Ishikawa (cell line): ENCODE results near the gene FAM3C.

Experiments used
- CEBPB ChIP-seq: IDR thresholded peaks from 2 replicates; pipeline ENCODE4 v1.6.1; 2012
- CREB1 ChIP-seq: IDR thresholded peaks from 2 replicates; pipeline ENCODE4 v1.6.1; 2012; ENCODE audit warnings: low read depth
- EGR1 ChIP-seq: IDR thresholded peaks from 2 replicates; pipeline ENCODE4 v1.6.1; 2012
- EP300 ChIP-seq: IDR thresholded peaks from 2 replicates; pipeline ENCODE4 v1.6.1; 2012; ENCODE audit warnings: borderline replicate concordance
- RAD21 ChIP-seq: IDR thresholded peaks from 2 replicates; pipeline ENCODE4 v1.6.1; 2012; ENCODE audit warnings: low read depth
- TAF1 ChIP-seq: IDR thresholded peaks from 2 replicates; pipeline ENCODE4 v1.6.1; 2012; ENCODE audit warnings: low read depth, mild to moderate bottlenecking
- TEAD4 ChIP-seq: IDR thresholded peaks from 2 replicates; pipeline ENCODE4 v1.6.1; 2012
- YY1 ChIP-seq: IDR thresholded peaks from 2 replicates; pipeline ENCODE4 v1.6.1; 2012; ENCODE audit warnings: low read depth
- ZBTB7A ChIP-seq: IDR thresholded peaks from 2 replicates; pipeline ENCODE4 v1.6.1; 2012; ENCODE audit warnings: low read depth
- TF ChIP-seq, protein P1 (sequence below): IDR thresholded peaks from 2 replicates; pipeline ENCODE4 v1.6.1; 2012; ENCODE audit warnings: low read depth, mild to moderate bottlenecking
- TF ChIP-seq, protein P2 (sequence below): IDR thresholded peaks from 2 replicates; pipeline ENCODE4 v1.6.1; 2012
- TF ChIP-seq, protein P3 (sequence below): IDR thresholded peaks from 2 replicates; pipeline ENCODE4 v1.6.1; 2012

DNA sequence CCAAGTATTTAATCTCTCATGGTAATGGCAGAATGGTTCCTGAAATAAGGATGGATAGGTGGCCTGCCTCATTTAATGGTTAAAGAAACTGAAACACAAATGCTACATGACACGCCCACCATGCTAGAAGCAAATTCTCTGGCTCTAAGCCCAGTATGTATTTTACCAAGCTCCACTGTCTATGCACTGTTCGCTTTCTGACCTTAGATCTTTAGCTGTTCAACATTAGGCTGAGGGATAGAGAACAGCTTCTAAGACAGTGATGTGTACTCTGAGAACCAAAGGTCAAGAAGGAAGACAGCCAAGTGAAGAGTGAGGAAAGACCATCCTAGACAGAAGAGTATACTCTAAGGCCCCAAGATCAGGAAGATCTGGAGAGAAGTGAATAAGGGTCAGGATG, 26.6 kb downstream of the FAM3C start:
- TF ChIP-seq CEBPB: no peak
- TF ChIP-seq ZBTB7A: no peak
- TF ChIP-seq, protein P1, sequence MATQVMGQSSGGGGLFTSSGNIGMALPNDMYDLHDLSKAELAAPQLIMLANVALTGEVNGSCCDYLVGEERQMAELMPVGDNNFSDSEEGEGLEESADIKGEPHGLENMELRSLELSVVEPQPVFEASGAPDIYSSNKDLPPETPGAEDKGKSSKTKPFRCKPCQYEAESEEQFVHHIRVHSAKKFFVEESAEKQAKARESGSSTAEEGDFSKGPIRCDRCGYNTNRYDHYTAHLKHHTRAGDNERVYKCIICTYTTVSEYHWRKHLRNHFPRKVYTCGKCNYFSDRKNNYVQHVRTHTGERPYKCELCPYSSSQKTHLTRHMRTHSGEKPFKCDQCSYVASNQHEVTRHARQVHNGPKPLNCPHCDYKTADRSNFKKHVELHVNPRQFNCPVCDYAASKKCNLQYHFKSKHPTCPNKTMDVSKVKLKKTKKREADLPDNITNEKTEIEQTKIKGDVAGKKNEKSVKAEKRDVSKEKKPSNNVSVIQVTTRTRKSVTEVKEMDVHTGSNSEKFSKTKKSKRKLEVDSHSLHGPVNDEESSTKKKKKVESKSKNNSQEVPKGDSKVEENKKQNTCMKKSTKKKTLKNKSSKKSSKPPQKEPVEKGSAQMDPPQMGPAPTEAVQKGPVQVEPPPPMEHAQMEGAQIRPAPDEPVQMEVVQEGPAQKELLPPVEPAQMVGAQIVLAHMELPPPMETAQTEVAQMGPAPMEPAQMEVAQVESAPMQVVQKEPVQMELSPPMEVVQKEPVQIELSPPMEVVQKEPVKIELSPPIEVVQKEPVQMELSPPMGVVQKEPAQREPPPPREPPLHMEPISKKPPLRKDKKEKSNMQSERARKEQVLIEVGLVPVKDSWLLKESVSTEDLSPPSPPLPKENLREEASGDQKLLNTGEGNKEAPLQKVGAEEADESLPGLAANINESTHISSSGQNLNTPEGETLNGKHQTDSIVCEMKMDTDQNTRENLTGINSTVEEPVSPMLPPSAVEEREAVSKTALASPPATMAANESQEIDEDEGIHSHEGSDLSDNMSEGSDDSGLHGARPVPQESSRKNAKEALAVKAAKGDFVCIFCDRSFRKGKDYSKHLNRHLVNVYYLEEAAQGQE: no peak
- TF ChIP-seq, protein P2, sequence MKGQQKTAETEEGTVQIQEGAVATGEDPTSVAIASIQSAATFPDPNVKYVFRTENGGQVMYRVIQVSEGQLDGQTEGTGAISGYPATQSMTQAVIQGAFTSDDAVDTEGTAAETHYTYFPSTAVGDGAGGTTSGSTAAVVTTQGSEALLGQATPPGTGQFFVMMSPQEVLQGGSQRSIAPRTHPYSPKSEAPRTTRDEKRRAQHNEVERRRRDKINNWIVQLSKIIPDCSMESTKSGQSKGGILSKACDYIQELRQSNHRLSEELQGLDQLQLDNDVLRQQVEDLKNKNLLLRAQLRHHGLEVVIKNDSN: no peak
- TF ChIP-seq EGR1: no peak
- TF ChIP-seq, protein P3, sequence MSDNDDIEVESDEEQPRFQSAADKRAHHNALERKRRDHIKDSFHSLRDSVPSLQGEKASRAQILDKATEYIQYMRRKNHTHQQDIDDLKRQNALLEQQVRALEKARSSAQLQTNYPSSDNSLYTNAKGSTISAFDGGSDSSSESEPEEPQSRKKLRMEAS: no peak
- TF ChIP-seq YY1: no peak
- TF ChIP-seq RAD21: no peak
- TF ChIP-seq TEAD4: peak; percentile 22; the same call in 1 of the 2 replicates
- TF ChIP-seq EP300: no peak
- no peak for TF ChIP-seq TAF1
- TF ChIP-seq CREB1: no peak
